Stimulated activated memory B cell treated with anti-CD40 and anti-IgM and Interleukin-4, amounts not matched to agents 10 μg/mL and 1 μg/mL and 100 μg/mL, for 72 hours (primary cell): Measurements from ENCODE around the gene MACROD2.
"Not testable (repeated sequence)": the region's sequence is repeated elsewhere in the genome, so short reads cannot be mapped to it uniquely, and the experiment has no call there.

Experiments used
- ATAC-seq: fragments of 150-1000 bp; cut with Tn5 transposase; 2 replicates; pipeline ENCODE4 v1.10.0; 2021
- H3K27ac Mint-ChIP-seq: one replicate; pipeline ENCODE4 v1.8.0; 2022; ENCODE audit warnings: mild to moderate bottlenecking, mixed read lengths
- H3K27me3 Mint-ChIP-seq: one replicate; pipeline ENCODE4 v1.8.0; 2022; ENCODE audit warnings: mixed read lengths
- H3K36me3 Mint-ChIP-seq: one replicate; pipeline ENCODE4 v1.8.0; 2022; ENCODE audit warnings: mixed read lengths
- H3K4me1 Mint-ChIP-seq: one replicate; pipeline ENCODE4 v1.8.0; 2022; ENCODE audit warnings: mixed read lengths
- H3K4me3 Mint-ChIP-seq: one replicate; pipeline ENCODE4 v1.8.0; 2022; ENCODE audit warnings: mild to moderate bottlenecking, moderate library complexity, mixed read lengths
- H3K9me3 Mint-ChIP-seq: one replicate; pipeline ENCODE4 v1.8.0; 2022; ENCODE audit warnings: mixed read lengths

MACROD2 gene

DNA sequence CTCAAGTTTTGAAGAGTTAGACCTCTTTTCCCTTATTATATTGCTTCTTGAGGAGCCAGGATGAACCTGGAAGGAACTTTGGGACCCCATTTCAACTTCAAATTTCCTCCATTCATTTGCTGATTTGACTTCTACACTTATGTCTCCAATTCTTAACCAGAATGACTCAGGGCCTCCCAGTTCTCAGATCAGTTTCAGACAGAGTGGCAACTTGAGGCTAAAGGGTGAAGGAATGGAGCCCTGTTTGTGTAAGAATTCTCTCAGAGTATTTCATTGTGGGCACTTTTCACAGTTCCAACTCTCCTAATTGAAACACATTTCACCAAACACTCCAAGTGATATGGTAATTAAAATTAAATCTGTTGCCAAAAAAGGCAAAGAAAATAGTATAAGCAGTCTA lies 451.1 kb downstream of the MACROD2 start:
- Mint-ChIP-seq H3K4me1 (no peaks in the 10 kb centered on the region), H3K27me3 (no peaks in the 10 kb centered on the region)

DNA sequence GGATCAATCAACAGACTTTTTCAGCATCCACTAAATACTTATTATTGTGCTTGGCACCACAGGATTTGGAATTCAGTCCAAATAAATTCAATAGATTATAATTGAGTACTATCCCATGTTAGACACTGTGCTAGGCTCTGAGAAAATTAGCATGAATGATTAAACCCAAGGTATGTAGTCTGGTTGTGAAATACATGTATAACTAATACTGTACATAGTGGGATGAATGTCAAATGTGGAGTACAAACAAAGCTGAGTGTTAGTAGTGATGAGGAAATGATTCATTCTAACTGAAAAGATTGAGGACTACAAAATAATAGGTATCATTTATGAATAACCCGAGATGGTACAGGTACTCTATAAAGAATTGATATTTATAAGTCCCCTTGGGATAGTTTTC lies 454.0 kb downstream of the MACROD2 start:
- no peaks in the 10 kb centered on the region for H3K27me3 Mint-ChIP-seq
- H3K9me3 Mint-ChIP-seq, result no peaks in the 10 kb centered on the region
- no peak for ATAC-seq
- H3K36me3 Mint-ChIP-seq, result no peaks in the 10 kb centered on the region
- H3K4me3 Mint-ChIP-seq, result no peak overlapping the region
- H3K4me1 Mint-ChIP-seq, result no peaks in the 10 kb centered on the region
- no peak overlapping the region for H3K27ac Mint-ChIP-seq

More for the DNA sequence above, 451.1 kb downstream of the MACROD2 start:
- H3K9me3 Mint-ChIP-seq, result no peaks in the 10 kb centered on the region
- ATAC-seq, result no peak
- H3K36me3 Mint-ChIP-seq, result no peaks in the 10 kb centered on the region
- no peak overlapping the region for H3K4me3 Mint-ChIP-seq
- no peak overlapping the region for H3K27ac Mint-ChIP-seq

DNA sequence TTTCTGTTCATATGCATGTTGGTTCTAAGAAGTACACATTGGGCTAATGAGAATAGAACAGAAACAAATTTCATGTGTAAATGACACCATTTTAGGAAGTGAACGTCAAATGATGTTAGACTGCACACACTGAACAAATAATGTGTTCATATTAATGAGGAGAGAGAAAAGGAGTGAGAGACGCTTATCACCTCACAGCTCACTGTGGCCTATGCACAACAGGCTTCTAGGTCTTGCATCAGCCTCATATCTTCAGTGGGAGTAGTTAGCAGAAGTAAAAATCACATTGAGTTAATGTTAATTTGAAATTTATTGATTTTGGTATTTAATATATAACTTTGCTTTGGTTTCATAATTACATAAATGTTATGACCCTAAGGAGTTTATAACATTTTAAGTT lies 454.9 kb downstream of the MACROD2 start:
- Mint-ChIP-seq H3K27me3 (no peaks in the 10 kb centered on the region), H3K36me3 (no peaks in the 10 kb centered on the region), H3K27ac (no peak overlapping the region), H3K4me1 (no peaks in the 10 kb centered on the region), H3K4me3 (no peak overlapping the region), H3K9me3 (no peaks in the 10 kb centered on the region)
- no peak for ATAC-seq

DNA sequence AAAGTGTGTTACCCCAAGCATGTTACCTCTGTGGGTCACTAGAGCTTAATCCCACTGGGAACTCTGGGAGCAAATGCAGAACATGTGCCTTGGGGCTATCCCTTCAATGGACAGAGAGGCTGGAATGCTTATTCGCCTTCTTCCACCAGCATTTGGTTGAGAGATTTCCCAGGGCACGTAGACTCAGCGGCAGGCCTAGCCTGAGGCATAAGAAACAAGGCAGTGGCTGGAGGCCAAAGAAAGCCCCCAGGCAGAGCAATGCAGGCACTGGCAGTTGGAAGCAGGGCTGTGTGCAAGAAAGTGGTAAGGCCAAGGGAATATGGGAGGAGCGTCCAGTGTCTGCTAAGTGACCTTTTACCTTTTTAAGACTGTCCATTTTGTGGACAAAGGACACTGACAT lies 456.1 kb downstream of the MACROD2 start:
- no peak for ATAC-seq
- H3K27ac Mint-ChIP-seq, result no peak overlapping the region
- H3K27me3 Mint-ChIP-seq, result no peaks in the 10 kb centered on the region
- H3K36me3 Mint-ChIP-seq, result no peaks in the 10 kb centered on the region
- H3K4me3 Mint-ChIP-seq, result no peak overlapping the region
- H3K9me3 Mint-ChIP-seq, result no peaks in the 10 kb centered on the region
- H3K4me1 Mint-ChIP-seq, result no peaks in the 10 kb centered on the region

DNA sequence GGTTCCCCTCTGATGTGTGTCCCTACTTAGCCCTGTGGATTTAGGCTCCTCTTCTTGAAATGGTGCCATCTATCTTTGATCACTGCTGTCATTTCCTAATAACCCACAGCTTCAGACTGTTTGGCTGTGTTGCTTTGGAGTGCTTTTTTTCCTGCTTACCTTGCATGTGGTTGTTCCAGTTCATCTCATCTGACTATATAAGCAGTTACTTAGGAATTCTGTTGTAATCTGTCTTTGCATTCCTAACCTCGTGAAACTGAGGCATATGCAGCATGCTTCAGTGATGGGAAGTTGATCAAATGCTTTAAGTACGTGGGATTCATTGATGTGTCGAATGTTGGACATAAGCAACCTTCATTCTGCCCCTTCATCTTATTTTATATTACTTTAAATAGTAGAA lies 457.9 kb downstream of the MACROD2 start:
- no peaks in the 10 kb centered on the region for H3K27me3 Mint-ChIP-seq
- H3K9me3 Mint-ChIP-seq, result no peaks in the 10 kb centered on the region
- H3K4me1 Mint-ChIP-seq, result no peaks in the 10 kb centered on the region
- ATAC-seq, result no peak
- no peaks in the 10 kb centered on the region for H3K36me3 Mint-ChIP-seq
- H3K27ac Mint-ChIP-seq, result no peak overlapping the region
- no peak overlapping the region for H3K4me3 Mint-ChIP-seq

DNA sequence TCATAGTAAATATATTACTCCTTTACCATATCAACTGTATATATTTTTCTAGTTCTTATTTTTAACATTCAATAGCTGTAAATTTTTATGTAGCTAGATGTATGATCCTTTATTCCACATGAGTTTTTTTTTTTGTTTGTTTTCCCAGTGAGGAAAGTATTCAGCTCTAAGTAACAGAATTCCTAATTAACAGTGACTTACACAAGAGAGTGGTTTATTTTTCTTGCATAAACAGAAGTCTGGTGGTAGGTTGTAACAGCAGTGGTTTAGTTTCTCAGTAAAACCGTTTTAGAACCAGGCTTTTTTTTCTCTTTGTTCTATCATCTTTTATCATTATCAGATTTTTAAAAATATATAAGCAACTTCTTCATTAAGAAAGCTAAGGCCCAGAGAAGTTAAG lies 459.0 kb downstream of the MACROD2 start:
- Mint-ChIP-seq H3K36me3 (no peaks in the 10 kb centered on the region), H3K9me3 (no peaks in the 10 kb centered on the region), H3K27ac (no peak overlapping the region), H3K27me3 (no peaks in the 10 kb centered on the region), H3K4me1 (no peaks in the 10 kb centered on the region), H3K4me3 (no peak overlapping the region)
- no peak for ATAC-seq

DNA sequence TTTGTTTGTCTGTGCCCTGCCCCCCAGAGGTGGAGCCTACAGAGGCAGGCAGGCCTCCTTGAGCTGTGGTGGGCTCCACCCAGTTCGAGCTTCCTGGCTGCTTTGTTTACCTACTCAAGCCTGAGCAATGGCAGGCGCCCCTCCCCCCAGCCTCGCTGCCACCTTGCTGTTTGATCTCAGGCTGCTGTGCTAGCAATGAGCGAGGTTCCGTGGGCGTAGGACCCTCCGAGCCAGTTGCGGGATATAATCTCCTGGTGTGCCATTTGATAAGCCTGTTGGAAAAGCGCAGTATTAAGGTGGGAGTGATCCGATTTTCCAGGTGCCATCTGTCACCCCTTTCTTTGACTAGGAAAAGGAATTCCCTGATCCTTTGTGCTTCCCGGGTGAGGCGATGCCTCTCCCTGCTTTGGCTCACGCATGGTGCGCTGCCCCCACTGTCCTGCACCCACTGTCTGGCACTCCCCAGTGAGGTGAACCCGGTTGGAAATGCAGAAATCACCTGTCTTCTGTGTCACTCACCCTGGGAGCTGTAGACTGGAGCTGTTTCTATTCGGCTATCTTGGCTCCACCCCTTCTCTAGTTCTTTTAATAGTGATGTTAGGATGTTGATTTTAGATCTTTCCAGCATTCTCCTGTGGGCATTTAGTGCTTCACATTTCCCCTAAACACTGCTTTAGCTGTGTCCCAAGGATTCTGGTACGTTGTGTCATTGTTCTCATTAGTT lies 471.9 kb downstream of the MACROD2 start:
- H3K27me3 Mint-ChIP-seq, H3K9me3 Mint-ChIP-seq, H3K4me3 Mint-ChIP-seq, H3K4me1 Mint-ChIP-seq, H3K27ac Mint-ChIP-seq, H3K36me3 Mint-ChIP-seq, ATAC-seq: not testable (repeated sequence)

DNA sequence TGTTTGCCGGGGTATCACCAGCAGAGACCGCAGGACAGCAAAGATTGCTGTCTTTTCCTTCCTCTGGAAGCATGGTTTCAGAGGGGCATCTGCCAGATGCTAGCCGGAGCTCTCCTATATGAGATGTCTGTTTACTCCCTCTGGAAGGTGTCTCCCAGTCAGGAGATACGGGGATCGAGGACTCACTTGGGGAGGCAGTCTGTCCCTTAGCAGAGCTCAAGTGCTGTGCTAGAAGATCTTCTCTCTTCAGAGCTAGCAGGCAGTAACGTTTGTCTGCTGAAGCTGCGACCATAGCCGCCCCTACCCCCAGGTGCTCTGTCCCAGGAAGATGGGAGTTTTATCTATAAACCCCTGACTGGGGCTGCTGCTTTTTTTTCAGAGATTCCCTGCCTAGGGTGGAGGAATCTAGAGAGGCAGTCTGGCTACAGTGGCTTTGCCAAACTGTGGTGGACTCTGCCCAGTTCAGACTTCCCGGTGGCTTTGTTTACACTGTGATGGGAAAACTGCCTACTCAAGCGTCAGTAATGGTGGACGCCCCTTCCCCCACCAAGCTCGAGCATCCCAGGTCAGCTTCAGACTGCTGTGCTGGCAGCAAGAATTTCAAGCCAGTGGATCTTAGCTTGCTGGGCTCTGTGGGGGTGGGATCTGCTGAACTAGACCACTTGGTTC lies 475.0 kb downstream of the MACROD2 start:
- no peak overlapping the region for H3K4me3 Mint-ChIP-seq
- no peak overlapping the region for H3K27ac Mint-ChIP-seq
- ATAC-seq, result no peak
- no peaks in the 10 kb centered on the region for H3K27me3 Mint-ChIP-seq
- H3K4me1 Mint-ChIP-seq, result no peaks in the 10 kb centered on the region
- H3K36me3 Mint-ChIP-seq, result no peaks in the 10 kb centered on the region
- H3K9me3 Mint-ChIP-seq, result peaks cover 3% of the 10 kb centered on the region

DNA sequence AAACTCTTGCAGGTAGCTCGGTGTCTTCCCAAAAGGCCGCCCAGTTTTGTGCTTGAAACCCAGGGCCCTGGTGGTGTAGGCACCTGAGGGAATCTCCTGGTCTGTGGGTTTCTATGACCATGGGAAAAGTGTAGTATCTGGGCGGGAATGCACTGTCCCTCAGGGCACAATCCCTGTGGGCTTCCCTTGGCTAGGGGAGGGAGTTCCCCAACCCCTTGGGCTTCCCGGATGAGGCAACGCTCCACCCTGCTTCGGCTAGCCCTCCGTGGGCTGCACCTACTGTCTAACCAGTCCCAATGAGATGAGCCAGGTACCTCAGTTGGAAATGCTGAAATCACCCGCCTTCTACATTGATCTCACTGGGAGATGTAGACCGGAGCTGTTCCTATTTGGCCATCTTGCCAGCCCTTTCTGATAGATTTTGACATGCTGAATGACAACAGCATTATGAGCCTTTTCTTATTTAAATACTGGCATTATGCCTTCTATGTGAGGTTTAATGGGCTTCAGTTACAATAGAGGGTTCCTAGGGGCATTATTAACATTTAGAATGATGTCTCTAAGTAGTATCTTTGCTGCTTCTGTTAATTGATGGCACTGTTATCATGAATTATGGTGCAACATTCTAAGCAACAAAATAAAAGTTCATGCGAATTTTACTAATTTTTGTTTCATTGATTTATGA lies 475.8 kb downstream of the MACROD2 start:
- H3K4me3 Mint-ChIP-seq, result no peak overlapping the region
- no peaks in the 10 kb centered on the region for H3K27me3 Mint-ChIP-seq
- no peak for ATAC-seq
- no peaks in the 10 kb centered on the region for H3K4me1 Mint-ChIP-seq
- peaks cover 1% of the 10 kb centered on the region for H3K9me3 Mint-ChIP-seq
- H3K27ac Mint-ChIP-seq, result no peak overlapping the region
- H3K36me3 Mint-ChIP-seq, result no peaks in the 10 kb centered on the region

DNA sequence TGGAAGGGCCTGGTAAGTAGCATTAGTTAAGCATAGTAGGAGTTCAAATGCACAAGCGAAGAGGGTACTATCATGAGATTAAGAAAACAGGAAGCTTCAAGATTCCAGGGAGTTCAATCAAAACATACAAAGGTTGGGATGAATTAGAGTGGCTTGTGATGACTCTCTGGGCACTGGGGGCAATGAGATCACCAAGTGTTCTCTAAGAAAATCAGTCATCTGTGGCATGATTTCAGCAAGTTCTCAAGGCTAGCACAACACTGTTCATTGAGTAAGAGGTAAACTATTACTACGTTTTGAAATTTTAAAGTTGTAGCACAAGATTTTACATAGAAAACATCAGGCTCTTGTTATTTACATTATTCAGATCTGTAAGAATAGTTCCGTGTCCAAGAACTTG lies 481.8 kb downstream of the MACROD2 start:
- H3K27ac Mint-ChIP-seq, result no peak overlapping the region
- no peak overlapping the region for H3K4me3 Mint-ChIP-seq
- no peak for ATAC-seq
- H3K4me1 Mint-ChIP-seq, result no peaks in the 10 kb centered on the region
- H3K36me3 Mint-ChIP-seq, result no peaks in the 10 kb centered on the region
- no peaks in the 10 kb centered on the region for H3K9me3 Mint-ChIP-seq
- H3K27me3 Mint-ChIP-seq, result no peaks in the 10 kb centered on the region

DNA sequence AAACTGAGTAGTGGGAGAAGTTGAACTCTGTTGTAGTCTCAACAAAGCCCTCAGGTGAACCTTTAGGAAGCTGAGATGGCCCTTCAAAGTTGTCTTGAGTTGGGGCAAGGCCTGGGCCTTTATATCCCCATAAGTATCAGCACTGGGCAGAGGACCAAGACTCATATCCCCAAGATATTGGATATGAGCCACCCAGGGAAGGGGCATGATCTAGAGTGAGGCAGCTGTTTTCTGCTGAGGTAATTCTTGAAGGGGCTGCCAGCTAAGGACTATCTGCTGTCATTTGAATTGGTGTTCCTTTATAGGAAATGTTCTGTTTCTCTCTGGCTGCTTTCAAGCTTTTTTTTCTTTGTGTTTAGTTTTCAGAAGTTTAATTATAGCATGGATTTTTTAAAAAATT lies 482.8 kb downstream of the MACROD2 start:
- Mint-ChIP-seq H3K9me3 (no peaks in the 10 kb centered on the region), H3K27me3 (no peaks in the 10 kb centered on the region), H3K4me3 (no peak overlapping the region), H3K27ac (no peak overlapping the region), H3K36me3 (no peaks in the 10 kb centered on the region), H3K4me1 (no peaks in the 10 kb centered on the region)
- ATAC-seq, result no peak

DNA sequence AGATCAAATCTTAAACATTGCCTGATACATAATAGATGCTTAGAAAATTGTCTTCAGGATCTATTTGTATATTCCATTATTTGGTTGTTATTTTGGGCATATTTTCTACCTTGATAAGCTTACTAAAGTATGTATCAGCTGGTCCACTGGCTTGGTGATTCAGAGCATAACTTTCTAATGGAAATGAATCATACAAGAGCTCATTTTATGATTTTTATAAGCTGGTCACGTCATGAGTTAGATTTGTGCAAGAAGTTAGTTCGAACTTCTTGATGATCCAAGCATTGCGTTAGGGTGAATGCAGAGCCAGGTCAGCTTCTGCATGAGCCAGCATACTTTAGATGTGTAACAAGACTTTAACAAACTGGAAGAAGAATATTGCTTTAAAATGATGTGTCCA lies 486.5 kb downstream of the MACROD2 start:
- no peaks in the 10 kb centered on the region for H3K27me3 Mint-ChIP-seq
- no peak for ATAC-seq
- no peak overlapping the region for H3K4me3 Mint-ChIP-seq
- H3K27ac Mint-ChIP-seq, result no peak overlapping the region
- no peaks in the 10 kb centered on the region for H3K36me3 Mint-ChIP-seq
- no peaks in the 10 kb centered on the region for H3K4me1 Mint-ChIP-seq
- no peaks in the 10 kb centered on the region for H3K9me3 Mint-ChIP-seq

DNA sequence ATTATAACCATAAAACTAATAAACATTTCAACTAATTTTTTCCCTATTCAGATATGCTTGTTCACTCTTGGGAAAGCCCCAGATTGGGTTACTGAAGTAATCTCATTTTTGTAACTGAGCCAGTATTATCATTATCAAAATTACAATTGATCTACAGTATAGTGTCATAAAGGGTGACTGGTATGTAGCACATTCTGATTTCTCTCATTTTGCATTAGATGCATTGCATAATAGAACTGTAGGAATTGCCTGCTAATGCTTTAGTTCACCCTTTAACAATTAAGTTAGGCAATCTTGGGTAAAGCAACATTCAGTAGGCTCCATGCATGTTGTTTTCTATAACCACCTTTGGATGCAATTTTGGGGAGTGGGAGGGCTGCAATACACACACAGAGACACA lies 492.9 kb downstream of the MACROD2 start:
- no peaks in the 10 kb centered on the region for H3K9me3 Mint-ChIP-seq
- no peaks in the 10 kb centered on the region for H3K4me1 Mint-ChIP-seq
- no peaks in the 10 kb centered on the region for H3K27me3 Mint-ChIP-seq
- no peaks in the 10 kb centered on the region for H3K36me3 Mint-ChIP-seq
- ATAC-seq, result no peak
- no peak overlapping the region for H3K27ac Mint-ChIP-seq
- no peak overlapping the region for H3K4me3 Mint-ChIP-seq

DNA sequence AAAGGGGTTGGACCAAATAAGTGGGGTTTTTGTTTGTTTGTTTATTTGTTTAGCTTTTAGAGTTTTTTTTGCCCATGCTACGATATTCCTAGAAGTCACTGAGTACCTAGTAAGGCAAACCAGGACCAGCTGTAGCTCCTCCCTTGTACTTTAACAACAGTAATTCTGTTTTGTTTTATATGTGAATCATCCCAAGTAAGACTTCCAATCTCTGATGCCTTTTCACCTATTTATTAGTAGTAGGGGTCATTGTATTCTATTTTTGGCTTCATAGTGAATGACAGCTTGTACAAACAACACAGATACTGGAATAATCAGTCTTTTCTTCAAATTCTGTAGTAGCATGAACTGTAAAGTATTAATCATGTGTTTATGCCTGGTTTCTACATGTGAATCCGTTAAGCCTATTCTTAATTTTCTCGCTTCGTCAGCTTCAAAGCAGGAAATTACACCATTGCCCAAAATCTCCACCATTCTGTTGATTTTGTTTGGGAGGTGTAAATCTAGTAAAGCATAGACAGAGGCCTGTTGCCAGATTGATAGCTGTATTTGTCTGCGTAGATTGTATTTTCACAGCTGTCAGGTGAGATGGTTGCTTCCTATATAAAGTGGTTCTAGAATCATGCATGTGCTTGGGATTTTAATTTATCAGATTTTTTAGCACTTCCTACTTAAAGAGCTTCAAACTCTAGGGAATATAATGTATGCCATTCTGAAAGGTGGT lies 493.6 kb downstream of the MACROD2 start:
- Mint-ChIP-seq H3K4me1 (no peaks in the 10 kb centered on the region), H3K4me3 (no peak overlapping the region), H3K9me3 (no peaks in the 10 kb centered on the region), H3K27ac (no peak overlapping the region), H3K36me3 (no peaks in the 10 kb centered on the region), H3K27me3 (no peaks in the 10 kb centered on the region)
- ATAC-seq, result no peak

DNA sequence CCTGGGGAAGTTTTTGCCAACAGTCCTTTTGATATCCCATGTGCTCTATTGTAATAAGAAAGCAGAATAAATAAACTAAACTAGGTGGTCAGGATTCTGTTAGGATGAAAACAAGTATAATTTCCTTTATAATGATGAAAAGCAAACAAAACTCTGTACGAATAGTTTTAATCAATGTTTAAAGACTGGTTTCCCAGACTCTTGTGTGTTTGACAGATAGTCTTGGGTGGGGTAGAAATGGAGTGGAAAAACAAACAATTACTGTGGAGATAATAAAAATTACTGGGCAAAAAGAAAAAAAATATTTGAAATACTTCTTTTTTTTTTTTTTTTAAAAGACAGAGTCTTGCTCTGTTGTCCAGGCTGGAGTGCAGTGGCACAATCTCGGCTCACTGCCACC lies 494.2 kb downstream of the MACROD2 start:
- H3K36me3 Mint-ChIP-seq, result no peaks in the 10 kb centered on the region
- no peaks in the 10 kb centered on the region for H3K4me1 Mint-ChIP-seq
- H3K9me3 Mint-ChIP-seq, result no peaks in the 10 kb centered on the region
- H3K4me3 Mint-ChIP-seq, result no peak overlapping the region
- ATAC-seq, result no peak
- no peaks in the 10 kb centered on the region for H3K27me3 Mint-ChIP-seq
- no peak overlapping the region for H3K27ac Mint-ChIP-seq
